ENCODE measurements around the gene CERS1.

The CERS1 gene

GRCh38 chr19:18832306-18833140, 63.4 kb downstream of the CERS1 start:
- H3K79me2 ChIP-seq (ENCODE audit: control insufficient read depth, insufficient read depth, low read length) = peaks cover 51% of the 10 kb centered on the region
- peak overlapping the region; percentile 2 for H3K23ac ChIP-seq (ENCODE audit: low read length)
- H3K4ac ChIP-seq (ENCODE audit: low read depth, low read length) = peak overlapping the region; percentile 89
- H3K27me3 ChIP-seq (ENCODE audit: insufficient read depth, low read length, poor library complexity) = no peaks in the 10 kb centered on the region
- peaks cover 4% of the 10 kb centered on the region for H3K4me1 ChIP-seq (ENCODE audit: control insufficient read depth, low read depth, low read length)
- no peak overlapping the region for H2BK120ac ChIP-seq (ENCODE audit: low read depth, low read length)
- H3K4me2 ChIP-seq (ENCODE audit: low read length) = peak overlapping the region; percentile 82
- H2BK15ac ChIP-seq (replicated peaks; ENCODE audit: low read depth) = no peak overlapping the region
- H4K5ac ChIP-seq (ENCODE audit: low read length) = no peak overlapping the region
- no peak overlapping the region for H2AK5ac ChIP-seq (ENCODE audit: low read length)
- no peaks in the 10 kb centered on the region for H3K36me3 ChIP-seq (ENCODE audit: control insufficient read depth, insufficient read depth, low read length)
- peak overlapping the region; percentile 47 for H3K4me3 ChIP-seq (ENCODE audit: low read length)
- DNase-seq = peak; percentile 78
- H3K9ac ChIP-seq (ENCODE audit: low read length) = peak overlapping the region; percentile 97
- H2BK5ac ChIP-seq (ENCODE audit: low read length) = no peak overlapping the region
- no CpG with 5 or more reads among the region's 69 CpGs for WGBS (ENCODE audit: extremely low coverage, insufficient coverage, low lambda C conversion rate)
- peak overlapping the region; percentile 8 for H3K27ac ChIP-seq (ENCODE audit: low read depth, low read length)
- no peak overlapping the region for H4K8ac ChIP-seq (ENCODE audit: low read depth, low read length)
- peaks cover 22% of the 10 kb centered on the region for H3K79me1 ChIP-seq (ENCODE audit: low read length)
- H3K56ac ChIP-seq (ENCODE audit: low read length) = peak overlapping the region; percentile 98
- H3K18ac ChIP-seq (ENCODE audit: low read length) = peak overlapping the region; percentile 97

- H3K4me3 ChIP-seq (ENCODE audit: low read length) = peak within 1 kb of the TSS; percentile 47
- H2BK15ac ChIP-seq (replicated peaks; ENCODE audit: low read depth) = no peak within 1 kb of the TSS
- H3K23ac ChIP-seq (ENCODE audit: low read length) = peak within 1 kb of the TSS; percentile 80
- H4K8ac ChIP-seq (ENCODE audit: low read depth, low read length) = no peak within 1 kb of the TSS
- H3K18ac ChIP-seq (ENCODE audit: low read length) = peak within 1 kb of the TSS; percentile 97
- peaks cover 43% of the 10 kb centered on the region for H3K79me2 ChIP-seq (ENCODE audit: control insufficient read depth, insufficient read depth, low read length)
- peak within 1 kb of the TSS; percentile 92 for H3K4me2 ChIP-seq (ENCODE audit: low read length)
- no peaks in the 10 kb centered on the region for H3K27me3 ChIP-seq (ENCODE audit: insufficient read depth, low read length, poor library complexity)
- H3K4ac ChIP-seq (ENCODE audit: low read depth, low read length) = peak within 1 kb of the TSS; percentile 89
- peak within 1 kb of the TSS; percentile 76 for H3K27ac ChIP-seq (ENCODE audit: low read depth, low read length)
- H3K79me1 ChIP-seq (ENCODE audit: low read length) = peaks cover 19% of the 10 kb centered on the region
- H3K36me3 ChIP-seq (ENCODE audit: control insufficient read depth, insufficient read depth, low read length) = no peaks in the 10 kb centered on the region
- H2BK5ac ChIP-seq (ENCODE audit: low read length) = peak within 1 kb of the TSS; percentile 67
- H3K9ac ChIP-seq (ENCODE audit: low read length) = peak within 1 kb of the TSS; percentile 97
- peak; percentile 95 for DNase-seq
- H2BK120ac ChIP-seq (ENCODE audit: low read depth, low read length) = no peak within 1 kb of the TSS
- H3K56ac ChIP-seq (ENCODE audit: low read length) = peak within 1 kb of the TSS; percentile 98
- peaks cover 4% of the 10 kb centered on the region for H3K4me1 ChIP-seq (ENCODE audit: control insufficient read depth, low read depth, low read length)
- WGBS (ENCODE audit: extremely low coverage, insufficient coverage, low lambda C conversion rate) = no CpG with 5 or more reads among the region's 96 CpGs
- H2AK5ac ChIP-seq (ENCODE audit: low read length) = no peak within 1 kb of the TSS
- no peak within 1 kb of the TSS for H4K5ac ChIP-seq (ENCODE audit: low read length)
Observed at GRCh38 chr19:18831524-18832305, 64.2 kb downstream of the CERS1 start, which contains the start of gene UPF1. Gene UPF1 (plus strand): TSS chr19:18831959. CDS start chr19:18832210, 251 bp downstream.

GRCh38 chr19:18830488-18830887, 65.5 kb downstream of the CERS1 start:
- peaks cover 15% of the 10 kb centered on the region for H3K79me1 ChIP-seq (ENCODE audit: low read length)
- WGBS (ENCODE audit: extremely low coverage, insufficient coverage, low lambda C conversion rate) = no CpG with 5 or more reads among the region's 2 CpGs
- H3K9ac ChIP-seq (ENCODE audit: low read length) = no peak overlapping the region
- H4K8ac ChIP-seq (ENCODE audit: low read depth, low read length) = no peak overlapping the region
- no peak overlapping the region for H3K4ac ChIP-seq (ENCODE audit: low read depth, low read length)
- DNase-seq = no peak
- H3K56ac ChIP-seq (ENCODE audit: low read length) = no peak overlapping the region
- no peak overlapping the region for H3K4me2 ChIP-seq (ENCODE audit: low read length)
- H3K18ac ChIP-seq (ENCODE audit: low read length) = no peak overlapping the region
- peaks cover 4% of the 10 kb centered on the region for H3K4me1 ChIP-seq (ENCODE audit: control insufficient read depth, low read depth, low read length)
- no peak overlapping the region for H4K5ac ChIP-seq (ENCODE audit: low read length)
- H2BK15ac ChIP-seq (replicated peaks; ENCODE audit: low read depth) = no peak overlapping the region
- H3K79me2 ChIP-seq (ENCODE audit: control insufficient read depth, insufficient read depth, low read length) = peaks cover 33% of the 10 kb centered on the region
- H2BK5ac ChIP-seq (ENCODE audit: low read length) = no peak overlapping the region
- H3K27me3 ChIP-seq (ENCODE audit: insufficient read depth, low read length, poor library complexity) = no peaks in the 10 kb centered on the region
- H2AK5ac ChIP-seq (ENCODE audit: low read length) = no peak overlapping the region
- H2BK120ac ChIP-seq (ENCODE audit: low read depth, low read length) = no peak overlapping the region
- H3K36me3 ChIP-seq (ENCODE audit: control insufficient read depth, insufficient read depth, low read length) = no peaks in the 10 kb centered on the region
- no peak overlapping the region for H3K27ac ChIP-seq (ENCODE audit: low read depth, low read length)
- H3K23ac ChIP-seq (ENCODE audit: low read length) = no peak overlapping the region
- no peak overlapping the region for H3K4me3 ChIP-seq (ENCODE audit: low read length)

GRCh38 chr19:18828786-18829185, 67.2 kb downstream of the CERS1 start:
- H3K56ac ChIP-seq (ENCODE audit: low read length) = no peak overlapping the region
- no peak overlapping the region for H2BK120ac ChIP-seq (ENCODE audit: low read depth, low read length)
- no peak overlapping the region for H3K9ac ChIP-seq (ENCODE audit: low read length)
- no CpG with 5 or more reads among the region's 6 CpGs for WGBS (ENCODE audit: extremely low coverage, insufficient coverage, low lambda C conversion rate)
- no peak overlapping the region for H2BK5ac ChIP-seq (ENCODE audit: low read length)
- H3K18ac ChIP-seq (ENCODE audit: low read length) = no peak overlapping the region
- no peak overlapping the region for H3K4ac ChIP-seq (ENCODE audit: low read depth, low read length)
- H3K4me2 ChIP-seq (ENCODE audit: low read length) = no peak overlapping the region
- H4K5ac ChIP-seq (ENCODE audit: low read length) = no peak overlapping the region
- H3K79me1 ChIP-seq (ENCODE audit: low read length) = peaks cover 5% of the 10 kb centered on the region
- H3K27ac ChIP-seq (ENCODE audit: low read depth, low read length) = no peak overlapping the region
- H3K36me3 ChIP-seq (ENCODE audit: control insufficient read depth, insufficient read depth, low read length) = no peaks in the 10 kb centered on the region
- no peak for DNase-seq
- H3K4me1 ChIP-seq (ENCODE audit: control insufficient read depth, low read depth, low read length) = peaks cover 3% of the 10 kb centered on the region
- no peak overlapping the region for H3K4me3 ChIP-seq (ENCODE audit: low read length)
- H3K27me3 ChIP-seq (ENCODE audit: insufficient read depth, low read length, poor library complexity) = no peaks in the 10 kb centered on the region
- no peak overlapping the region for H2BK15ac ChIP-seq (replicated peaks; ENCODE audit: low read depth)
- H4K8ac ChIP-seq (ENCODE audit: low read depth, low read length) = no peak overlapping the region
- H3K23ac ChIP-seq (ENCODE audit: low read length) = no peak overlapping the region
- no peak overlapping the region for H2AK5ac ChIP-seq (ENCODE audit: low read length)
- peaks cover 16% of the 10 kb centered on the region for H3K79me2 ChIP-seq (ENCODE audit: control insufficient read depth, insufficient read depth, low read length)
